Left colon (tissue), 2 donors: ENCODE measurements around the gene ELMOD2. TPM values are rescaled to one million over a fixed set of nuclear protein-coding genes. Genes with fewer than 3 reads are reported as not detected.
"Not testable (repeated sequence)": the region's sequence is repeated elsewhere in the genome, so short reads cannot be mapped to it uniquely, and the experiment has no call there.

Experiments
- ATAC-seq: fragments of 200-7000 bp; cut with Tn5 transposase; one replicate; pipeline ENCODE4 v1.9.1; 2020; ENCODE audit warnings: mild to moderate bottlenecking, moderate library complexity
- DNase-seq, 2 donors: peaks; one replicate each; pipeline ENCODE4 v3.0.0-alpha.2; 2020
- intact Hi-C, 2 donors: fragments of 100-400 bp; cut with DNase I in 1 of 2; cut with micrococcal nuclease in 1 of 2; formaldehyde crosslinking; loops; one replicate each; pipeline versions ENCODE4 v1.11.2 to v1.14.0; 2022; cut with DNase I, micrococcal nuclease
- long read RNA-seq: library from polyadenylated mRNA; unstranded; transcript quantifications from one replicate; pipeline ENCODE4 v2.0.0, GENCODE V29; 2021
- total RNA-seq, 2 donors: library from RNA; stranded (reverse); fragmentation: NEBNext Ultra II Directional; extraction: Animal tissue kit (Norgen Biotek cat#: 25700); gene quantifications; one replicate each; pipeline ENCODE4 v1.2.1, GENCODE V29; 2021
- donor health status: DM: no; HTN: no; CAD: no.
- donor health status: DM: yes; HTN: yes; CAD: no.

The ELMOD2 gene
- total RNA-seq = 10 to 100 TPM; 26.1 to 30.9 TPM
- long read RNA-seq, full-length matches to known transcripts = 7 of 13 reads
- long read RNA-seq, partial matches to known transcripts = 0 of 13 reads
- long read RNA-seq, other reads (novel, unspliced or antisense) = 6 of 13 reads

GRCh38 chr4:140523857-140524742, at the start of gene ELMOD2:
TSS of gene ELMOD2 (plus strand) at chr4:140524168. CDS start at chr4:140525429, 1,261 bp downstream.
- ATAC-seq = peak; percentile 100
- intact Hi-C loops = no loop called here
- DNase-seq = peak; percentile 99

GRCh38 chr4:140483445-140483844, 40.5 kb upstream of the ELMOD2 start:
- ATAC-seq (no peak), DNase-seq (no peak)
- intact Hi-C loops = no loop called here

GRCh38 chr4:140485939-140486338, 38.0 kb upstream of the ELMOD2 start:
- ATAC-seq (no peak), DNase-seq (no peak)
- intact Hi-C loops = no loop called here

GRCh38 chr4:140497405-140497746, 26.6 kb upstream of the ELMOD2 start:
- ATAC-seq (no peak), DNase-seq (no peak)
- intact Hi-C loops = no loop called here

- intact Hi-C loops = no loop called here
- DNase-seq = peak; percentile 18 to 26
- peak; percentile 76 for ATAC-seq
These were observed 26.0 kb upstream of the ELMOD2 start, which contains the start of gene MGAT4D for GRCh38 chr4:140497747-140498636. TSS of gene MGAT4D (minus strand) at chr4:140498293. CDS start at chr4:140498222, 71 bp downstream.

GRCh38 chr4:140499391-140499790, 24.6 kb upstream of the ELMOD2 start:
- intact Hi-C loops = no loop called here
- ATAC-seq = no peak

GRCh38 chr4:140504261-140504660, 19.7 kb upstream of the ELMOD2 start:
- intact Hi-C loops = no loop called here
- ATAC-seq = no peak

More at GRCh38 chr4:140499391-140499790, 24.6 kb upstream of the ELMOD2 start:
- no peak for DNase-seq

GRCh38 chr4:140513765-140514164, 10.2 kb upstream of the ELMOD2 start:
- intact Hi-C loops, ATAC-seq, DNase-seq: not testable (repeated sequence)

More at GRCh38 chr4:140504261-140504660, 19.7 kb upstream of the ELMOD2 start:
- DNase-seq = no peak

- no peak for DNase-seq
- intact Hi-C loops = no loop called here
- ATAC-seq = no peak
These were observed 8.5 kb upstream of the ELMOD2 start for GRCh38 chr4:140515423-140515822.

- peak; percentile 16 for ATAC-seq
These were observed 555 bp upstream of the ELMOD2 start for GRCh38 chr4:140523370-140523856.

GRCh38 chr4:140529434-140529833, 5.5 kb downstream of the ELMOD2 start:
- no peak for ATAC-seq
- intact Hi-C loops = no loop called here
- DNase-seq = no peak

More at GRCh38 chr4:140523370-140523856, 555 bp upstream of the ELMOD2 start:
- no peak for DNase-seq
- intact Hi-C loops = no loop called here

GRCh38 chr4:140533951-140534480, 10.0 kb downstream of the ELMOD2 start:
- no peak for ATAC-seq
- intact Hi-C loops = no loop called here

GRCh38 chr4:140556372-140557085, 32.6 kb downstream of the ELMOD2 start:
- ATAC-seq (no peak), DNase-seq (no peak)
- intact Hi-C loops = no loop called here

More at GRCh38 chr4:140533951-140534480, 10.0 kb downstream of the ELMOD2 start:
- DNase-seq = no peak

- intact Hi-C loops = no loop called here
- no peak for ATAC-seq
These were observed 34.0 kb downstream of the ELMOD2 start for GRCh38 chr4:140557831-140558435.

GRCh38 chr4:140559696-140560095, 35.7 kb downstream of the ELMOD2 start:
- intact Hi-C loops = no loop called here
- DNase-seq = no peak
- no peak for ATAC-seq

More at GRCh38 chr4:140557831-140558435, 34.0 kb downstream of the ELMOD2 start:
- DNase-seq = no peak

- DNase-seq (peak in 1 of 2 donors; percentile 35), ATAC-seq (peak; percentile 78)
- intact Hi-C loops = no loop called here
These were observed 44.7 kb downstream of the ELMOD2 start, which contains the start of gene UCP1 for GRCh38 chr4:140568507-140569306. TSS of gene UCP1 (minus strand) at chr4:140568961. CDS start at chr4:140568729, 232 bp downstream.

GRCh38 chr4:140569307-140569638, 45.3 kb downstream of the ELMOD2 start:
- intact Hi-C loops = no loop called here
- ATAC-seq (no peak), DNase-seq (no peak)
